MCF 10A (cell line): ENCODE results near the gene CNTN6. TPM values are rescaled to one million over a fixed set of nuclear protein-coding genes. Genes with fewer than 3 reads are reported as not detected.

Experiments used
- BruUV-seq: library from RNA; stranded (reverse); fragments of 400-500 nt; replicated peaks from 2 replicates; lab custom pipeline; 2021; lab: Mats Ljungman, UMichigan
- CTCF ChIA-PET: fragments of 300-600 bp; sonication (Branson Sonifier 250); formaldehyde crosslinking; extraction: SDS; loops from one replicate; lab custom pipeline; 2021; ENCODE audit warnings: antibody characterized with exemption, inconsistent platforms; lab: Yijun Ruan, JAX
- POLR2A ChIA-PET: fragments of 300-600, 350-650 bp; sonication (Branson Sonifier 250); formaldehyde crosslinking; extraction: SDS; loops from one replicate; lab custom pipeline; 2020; ENCODE audit warnings: antibody characterized with exemption, inconsistent platforms; lab: Yijun Ruan, JAX
- DNase-seq: peaks from one replicate; pipeline ENCODE4 v3.0.0-alpha.2; 2018; ENCODE audit not compliant: unreplicated experiment
- H3K27ac Mint-ChIP-seq: one replicate; pipeline ENCODE4 v1.8.0; 2022; ENCODE audit warnings: mild to moderate bottlenecking, low read depth, mixed read lengths; ENCODE audit not compliant: unreplicated experiment
- H3K27me3 Mint-ChIP-seq: one replicate; pipeline ENCODE4 v1.8.0; 2022; ENCODE audit warnings: mixed read lengths; ENCODE audit not compliant: insufficient read depth, unreplicated experiment
- H3K36me3 Mint-ChIP-seq: one replicate; pipeline ENCODE4 v1.8.0; 2022; ENCODE audit warnings: mild to moderate bottlenecking, moderate library complexity, mixed read lengths; ENCODE audit not compliant: insufficient read depth, unreplicated experiment
- H3K4me1 Mint-ChIP-seq: one replicate; pipeline ENCODE4 v1.8.0; 2022; ENCODE audit warnings: mixed read lengths; ENCODE audit not compliant: insufficient read depth, unreplicated experiment
- H3K4me3 Mint-ChIP-seq: one replicate; pipeline ENCODE4 v1.8.0; 2022; ENCODE audit warnings: mild to moderate bottlenecking, moderate library complexity, mixed read lengths; ENCODE audit not compliant: unreplicated experiment
- H3K9me3 Mint-ChIP-seq: one replicate; pipeline ENCODE4 v1.8.0; 2022; ENCODE audit warnings: mixed read lengths; ENCODE audit not compliant: unreplicated experiment
- CTCF ChIP-seq: fragments of 200-600 bp; IDR thresholded peaks from one replicate; pipeline ENCODE4 v1.8.0; 2022; ENCODE audit warnings: antibody characterized with exemption, mild to moderate bottlenecking; ENCODE audit not compliant: unreplicated experiment
- intact Hi-C: fragments of 100-400 bp; cut with micrococcal nuclease; formaldehyde crosslinking; loops from 2 replicates; pipeline ENCODE4 v1.14.1; 2022
- total RNA-seq: library from RNA; stranded (reverse); gene quantifications from 2 replicates; pipeline ENCODE4 v1.2.3, GENCODE V29; 2022

The CNTN6 gene
- total RNA-seq, 1 experiment from 2014 or later, result not detected

GRCh38 chr3:1191026-1191425 lies 98.2 kb downstream of the CNTN6 start:
- TF ChIP-seq CTCF, result no peak
- Mint-ChIP-seq H3K36me3 (no peaks in the 10 kb centered on the region), H3K9me3 (no peaks in the 10 kb centered on the region), H3K4me1 (peaks cover 1% of the 10 kb centered on the region), H3K27ac (no peak overlapping the region), H3K4me3 (no peak overlapping the region), H3K27me3 (no peaks in the 10 kb centered on the region)
- intact Hi-C loops, result no loop called here
- DNase-seq, result no peak
- no TSS peak for BruUV-seq
- ChIA-PET CTCF (no interaction called here), POLR2A (no interaction called here)

GRCh38 chr3:1195947-1196346 lies 103.1 kb downstream of the CNTN6 start:
- intact Hi-C loops, result no loop called here

GRCh38 chr3:1197051-1197450 lies 104.2 kb downstream of the CNTN6 start:
- Mint-ChIP-seq H3K27me3 (no peaks in the 10 kb centered on the region), H3K9me3 (no peaks in the 10 kb centered on the region), H3K4me3 (no peak overlapping the region), H3K27ac (no peak overlapping the region), H3K4me1 (peaks cover 5% of the 10 kb centered on the region), H3K36me3 (no peaks in the 10 kb centered on the region)
- no peak for TF ChIP-seq CTCF
- BruUV-seq, result no TSS peak
- POLR2A ChIA-PET, result no interaction called here
- DNase-seq, result no peak
- intact Hi-C loops, result no loop called here
- CTCF ChIA-PET, result no interaction called here

More at GRCh38 chr3:1195947-1196346, 103.1 kb downstream of the CNTN6 start:
- TF ChIP-seq CTCF, result no peak
- H3K27me3 Mint-ChIP-seq, result no peaks in the 10 kb centered on the region
- no TSS peak for BruUV-seq
- H3K27ac Mint-ChIP-seq, result no peak overlapping the region
- no peaks in the 10 kb centered on the region for H3K36me3 Mint-ChIP-seq
- ChIA-PET CTCF (no interaction called here), POLR2A (interaction anchor here (0.6 kb wide), 1 partner anchor 35 kb away, joined by 4 read pairs; no protein-coding TSS in a partner anchor)
- no peaks in the 10 kb centered on the region for H3K9me3 Mint-ChIP-seq
- H3K4me3 Mint-ChIP-seq, result no peak overlapping the region
- H3K4me1 Mint-ChIP-seq, result peaks cover 5% of the 10 kb centered on the region
- peak; percentile 51 for DNase-seq

- no peak for TF ChIP-seq CTCF
- intact Hi-C loops, result no loop called here
Observed at GRCh38 chr3:1200371-1200770, 107.5 kb downstream of the CNTN6 start.

More at GRCh38 chr3:1200371-1200770, 107.5 kb downstream of the CNTN6 start:
- POLR2A ChIA-PET, result no interaction called here
- no TSS peak for BruUV-seq
- CTCF ChIA-PET, result no interaction called here
- Mint-ChIP-seq H3K36me3 (no peaks in the 10 kb centered on the region), H3K27me3 (no peaks in the 10 kb centered on the region), H3K4me3 (no peak overlapping the region), H3K4me1 (peaks cover 5% of the 10 kb centered on the region), H3K9me3 (no peaks in the 10 kb centered on the region), H3K27ac (no peak overlapping the region)
- no peak for DNase-seq
